Measurements from ENCODE around the gene GOLGA6A. TPM values are rescaled to one million over a fixed set of nuclear protein-coding genes. Genes with fewer than 3 reads are reported as not detected.

Gene GOLGA6A
- total and polyA plus RNA-seq, 2 of the 8 experiments (the other 6 are each of a cell fraction or from before 2014, with no cell fraction given) = 0.80 to 1.0 TPM

DNA sequence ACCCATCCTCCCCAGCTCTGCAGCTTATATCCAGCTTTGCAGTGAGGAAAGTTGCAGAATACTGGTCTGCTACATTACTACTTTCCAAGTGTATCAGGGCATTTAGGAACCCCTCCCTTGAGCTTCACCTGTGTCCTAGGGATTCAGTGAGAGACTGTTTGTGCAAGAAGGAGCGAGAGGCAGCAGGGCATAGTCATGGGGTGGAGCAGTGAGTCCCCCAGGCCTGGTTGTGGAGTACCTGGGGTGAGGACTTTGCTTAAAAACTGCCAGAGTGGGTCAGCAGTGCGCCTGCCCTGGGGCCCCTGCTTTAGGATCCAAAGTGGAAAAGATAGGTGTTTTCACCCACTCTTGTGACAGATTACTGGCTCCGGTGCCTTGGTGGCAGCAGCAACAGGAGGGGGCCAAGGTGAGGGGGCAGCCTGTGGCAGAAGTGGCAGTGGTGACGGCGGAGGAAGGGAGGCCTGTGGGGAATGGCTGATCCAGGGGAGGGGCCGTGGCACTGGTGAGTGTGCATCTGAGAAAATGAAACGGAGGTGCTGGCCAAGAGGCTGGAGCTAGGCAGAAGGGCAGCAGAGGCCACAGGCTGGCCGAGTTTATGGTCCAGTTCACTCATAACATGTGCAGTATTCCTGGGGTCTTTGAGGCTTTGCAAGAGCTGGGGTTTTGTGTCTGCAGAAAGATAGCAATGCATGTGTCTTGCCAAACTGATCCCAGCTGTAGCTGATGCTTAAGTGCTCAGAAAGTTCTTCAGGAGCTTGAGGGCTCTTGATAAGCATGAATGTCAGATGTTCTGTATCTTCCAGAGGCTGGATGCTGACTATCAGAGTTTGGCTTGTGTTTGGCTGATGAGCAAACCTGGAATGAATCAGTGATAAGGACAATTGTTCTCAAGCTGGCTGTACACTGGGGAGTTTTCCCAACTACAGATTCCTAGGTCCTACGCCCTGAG, 43.4 kb downstream of the GOLGA6A start:
- FAIRE-seq (no peak), DNase-seq (ENCODE audit: low read depth in 1 of 2, low spot score in 2 of 2) (no peak)
- no peak overlapping the region for H3K9ac ChIP-seq (replicated peaks in 1 of 4; ENCODE audit: extremely low read depth in 1 of 4, low read depth in 3 of 4, low read length in 3 of 4)
- H4K5ac ChIP-seq (ENCODE audit: insufficient read length, low read depth, low read length) = no peak overlapping the region
- H3K4me2 ChIP-seq (ENCODE audit: insufficient read depth in 1 of 2, low read depth in 2 of 2, low read length in 2 of 2) = no peak overlapping the region
- no peak overlapping the region for H3K14ac ChIP-seq (ENCODE audit: insufficient read length)
- ChIA-PET POLR2A (ENCODE audit: partially characterized antibody) (interaction anchor here (0.5 kb wide), 1 partner anchor 417 kb away, joined by 3 read pairs; no protein-coding TSS in a partner anchor), CTCF (ENCODE audit: partially characterized antibody) (interaction anchor here (0.6 to 13.0 kb wide), 20 partner anchors 7 to 289 kb away, joined by 3 to 174 read pairs (median 4); partner anchors contain the start of gene PML)
- no peak overlapping the region for H3K18ac ChIP-seq (ENCODE audit: extremely low read depth, low read length)
- H2BK12ac ChIP-seq (ENCODE audit: low read depth, low read length) = no peak overlapping the region
- H3K4me1 ChIP-seq (replicated peaks in 1 of 4; ENCODE audit: control insufficient read depth in 3 of 4, insufficient read depth in 4 of 4, low read length in 3 of 4) = peaks cover 0 to 7% (median 6%) of the 10 kb centered on the region in 4 experiments; a peak in 4 of 7 replicates
- no peak overlapping the region for H4K91ac ChIP-seq (replicated peaks; ENCODE audit: insufficient read length, low read length)
- no peak overlapping the region for H2BK20ac ChIP-seq (ENCODE audit: low read length)
- no peak overlapping the region for H2BK5ac ChIP-seq (ENCODE audit: low read depth, low read length)
- peaks cover 0 to 4% (median 0%) of the 10 kb centered on the region in 4 experiments; a peak in 3 of 8 replicates for H3K36me3 ChIP-seq (ENCODE audit: control insufficient read depth in 2 of 4, insufficient read depth in 4 of 4, low read length in 3 of 4)
- no peak overlapping the region for H2BK15ac ChIP-seq (ENCODE audit: low read length)
- H2BK120ac ChIP-seq (replicated peaks; ENCODE audit: low read depth, low read length) = no peak overlapping the region
- H3K23me2 ChIP-seq (ENCODE audit: low read depth, low read length) = no peaks in the 10 kb centered on the region
- H3K79me2 ChIP-seq (ENCODE audit: control insufficient read depth in 1 of 2, insufficient read depth in 2 of 2, low read length in 2 of 2) = no peaks in the 10 kb centered on the region
- no peak overlapping the region for H3K27ac ChIP-seq (ENCODE audit: low read depth, low read length)
- H2AK5ac ChIP-seq (ENCODE audit: low read depth, low read length) = no peak overlapping the region
- no peaks in the 10 kb centered on the region for H3K27me3 ChIP-seq (replicated peaks in 1 of 4; ENCODE audit: control insufficient read depth in 3 of 4, extremely low read depth in 1 of 4, insufficient read depth in 3 of 4, low read length in 3 of 4)
- H3K56ac ChIP-seq (replicated peaks; ENCODE audit: insufficient read length, low read depth, low read length) = no peak overlapping the region
- no peak overlapping the region for H3K23ac ChIP-seq (ENCODE audit: insufficient read length)
- WGBS, 2 experiments (ENCODE audit: extremely low coverage in 1 of 2, insufficient coverage in 1 of 2, insufficient read length in 1 of 2, insufficient replicate concordance in 2 of 2, low coverage in 1 of 2, low lambda C conversion rate in 2 of 2, missing lambda C conversion rate in 1 of 2) = 82% methylated on average over 9 of the region's 9 CpGs; no CpG with 5 or more reads in 1 of the 2 experiments
- H3K79me1 ChIP-seq (ENCODE audit: low read depth, low read length) = no peaks in the 10 kb centered on the region
- H3K4ac ChIP-seq (replicated peaks; ENCODE audit: insufficient read length, low read depth, low read length) = no peak overlapping the region
- H4K8ac ChIP-seq (ENCODE audit: extremely low read depth, insufficient read depth, low read length) = peak overlapping the region; percentile 64; the same call in 1 of the 2 replicates
- H3K9me3 ChIP-seq (ENCODE audit: insufficient read depth in 2 of 2, low read depth in 1 of 2, low read length in 1 of 2) = no peaks in the 10 kb centered on the region
- H4K20me1 ChIP-seq (replicated peaks in 1 of 2; ENCODE audit: control insufficient read depth in 1 of 2, insufficient read depth in 2 of 2, low read length in 2 of 2) = no peaks in the 10 kb centered on the region
- no peak overlapping the region for H3K4me3 ChIP-seq (ENCODE audit: extremely low read depth in 1 of 4, insufficient read depth in 2 of 4, low read depth in 3 of 4, low read length in 4 of 4)
- no peak overlapping the region for H2AFZ ChIP-seq (ENCODE audit: low read length)
- TF ChIP-seq GABPA (IDR thresholded peaks at IDR 0.05; ENCODE audit: borderline replicate concordance, insufficient read depth, low read length) (no peak), CBX5 (IDR thresholded peaks at IDR 0.05; ENCODE audit: low read depth, low read length) (no peak), EP300 (IDR thresholded peaks at IDR 0.05; ENCODE audit: borderline replicate concordance in 1 of 2, low read depth in 2 of 2, low read length in 2 of 2) (no peak), HDAC2 (IDR thresholded peaks at IDR 0.05; ENCODE audit: borderline replicate concordance in 1 of 2, low read depth in 2 of 2, low read length in 2 of 2) (no peak), SP2 (IDR thresholded peaks at IDR 0.05; ENCODE audit: low read length) (no peak), FOSL1 (IDR thresholded peaks at IDR 0.05; ENCODE audit: insufficient read depth, low read depth, low read length) (no peak), SAP30 (IDR thresholded peaks at IDR 0.05; ENCODE audit: insufficient read depth, insufficient replicate concordance, low read length) (no peak), NANOG (IDR thresholded peaks at IDR 0.05; ENCODE audit: insufficient read depth, low read depth, low read length, poor library complexity, severe bottlenecking) (no peak)
- TF ChIP-seq, protein P1, sequence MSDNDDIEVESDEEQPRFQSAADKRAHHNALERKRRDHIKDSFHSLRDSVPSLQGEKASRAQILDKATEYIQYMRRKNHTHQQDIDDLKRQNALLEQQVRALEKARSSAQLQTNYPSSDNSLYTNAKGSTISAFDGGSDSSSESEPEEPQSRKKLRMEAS (IDR thresholded peaks at IDR 0.05) = no peak

Data from H1 (cell line).